ENCODE results near the gene GIPC1. TPM values are rescaled to one million over a fixed set of nuclear protein-coding genes. Genes with fewer than 3 reads are reported as not detected.

The GIPC1 gene
- total and polyA plus RNA-seq, 2 of the 4 experiments (the other 2 are of a cell fraction): 74.2 to 133 TPM

- Histone ChIP-seq H3K23ac (ENCODE audit: low read depth, low read length) (no peak overlapping the region), H3K18ac (ENCODE audit: low read depth, low read length) (no peak overlapping the region), H2BK5ac (ENCODE audit: low read depth, low read length, poor library complexity, severe bottlenecking) (peak overlapping the region; percentile 18), H4K20me1 (ENCODE audit: insufficient read depth, low read length) (peaks cover 23% of the 10 kb centered on the region), H3K9ac (ENCODE audit: low read depth, low read length) (no peak overlapping the region), H2BK15ac (ENCODE audit: low read depth, low read length) (no peak overlapping the region), H3K27ac (ENCODE audit: insufficient read depth, low read length) (no peak overlapping the region), H3K9me3 (ENCODE audit: control insufficient read depth, insufficient read depth, low read length) (no peaks in the 10 kb centered on the region), H3K4me2 (ENCODE audit: low read depth, low read length) (peak overlapping the region; percentile 91), H2BK20ac (ENCODE audit: low read depth, low read length) (no peak overlapping the region), H3K27me3 (ENCODE audit: control insufficient read depth, insufficient read depth, low read length) (no peaks in the 10 kb centered on the region), H4K91ac (ENCODE audit: insufficient read depth, low read depth, low read length) (no peak overlapping the region), H4K8ac (ENCODE audit: low read depth in 2 of 2, low read length in 2 of 2) (peak overlapping the region in 1 of 2 experiments; percentile 40; a peak in 2 of 4 replicates), H4K5ac (ENCODE audit: low read depth, low read length) (peak overlapping the region; percentile 7; the same call in 1 of the 2 replicates), H3K4me1 (ENCODE audit: control insufficient read depth, insufficient read depth, low read length) (peaks cover 17% of the 10 kb centered on the region), H3K56ac (ENCODE audit: extremely low read depth, insufficient read depth, low read length) (no peak overlapping the region), H2AFZ (replicated peaks; ENCODE audit: low read length, poor library complexity) (peak overlapping the region; percentile 68), H2BK120ac (ENCODE audit: low read depth, low read length) (no peak overlapping the region), H3K4me3 (ENCODE audit: insufficient read depth, low read depth, low read length) (no peak overlapping the region), H3K79me1 (ENCODE audit: low read depth in 1 of 2, low read length in 2 of 2) (peaks cover 28 to 63% of the 10 kb centered on the region in 2 experiments), H3K9me1 (ENCODE audit: insufficient read depth, low read length) (peaks cover 18% of the 10 kb centered on the region), H2AK9ac (replicated peaks; ENCODE audit: low read depth, low read length, poor library complexity) (peak overlapping the region; percentile 99), H3K4ac (ENCODE audit: low read depth, low read length) (no peak overlapping the region), H3K14ac (replicated peaks; ENCODE audit: low read depth, low read length) (0 out of 2 replicates have a peak overlapping the region, but pooled peaks have one; percentile 3), H3K36me3 (ENCODE audit: control insufficient read depth, insufficient read depth, low read length) (0 out of 2 replicates have a peak, but pooled peaks cover 6% of the 10 kb centered on the region), H2AK5ac (ENCODE audit: low read depth, low read length) (peak overlapping the region; percentile 81)
- DNase-seq (peak; percentile 72), ATAC-seq (ENCODE audit: low read depth) (peak; percentile 69)
- in situ Hi-C loops (cut with MboI; ENCODE audit: low sequenced_read_pairs): no loop called here
- no TSS peak for BruUV-seq (replicated peaks)
- WGBS, 2 experiments (ENCODE audit: extremely low coverage in 2 of 2, insufficient read length in 1 of 2): 60% methylated on average over 12 of the region's 23 CpGs; no CpG with 5 or more reads in 1 of the 2 experiments
- intact Hi-C loops (cut with micrococcal nuclease): no loop called here
- ChIA-PET CTCF (no interaction called here), POLR2A (ENCODE audit: unreplicated experiment) (no interaction called here)
- dilution Hi-C loops (cut with HindIII; ENCODE audit: low sequenced_read_pairs, unreplicated experiment): no loop called here
- no peak for TF ChIP-seq CEBPB (IDR thresholded peaks at IDR 0.05; ENCODE audit: low read depth, low read length)
- TF ChIP-seq, protein P1, sequence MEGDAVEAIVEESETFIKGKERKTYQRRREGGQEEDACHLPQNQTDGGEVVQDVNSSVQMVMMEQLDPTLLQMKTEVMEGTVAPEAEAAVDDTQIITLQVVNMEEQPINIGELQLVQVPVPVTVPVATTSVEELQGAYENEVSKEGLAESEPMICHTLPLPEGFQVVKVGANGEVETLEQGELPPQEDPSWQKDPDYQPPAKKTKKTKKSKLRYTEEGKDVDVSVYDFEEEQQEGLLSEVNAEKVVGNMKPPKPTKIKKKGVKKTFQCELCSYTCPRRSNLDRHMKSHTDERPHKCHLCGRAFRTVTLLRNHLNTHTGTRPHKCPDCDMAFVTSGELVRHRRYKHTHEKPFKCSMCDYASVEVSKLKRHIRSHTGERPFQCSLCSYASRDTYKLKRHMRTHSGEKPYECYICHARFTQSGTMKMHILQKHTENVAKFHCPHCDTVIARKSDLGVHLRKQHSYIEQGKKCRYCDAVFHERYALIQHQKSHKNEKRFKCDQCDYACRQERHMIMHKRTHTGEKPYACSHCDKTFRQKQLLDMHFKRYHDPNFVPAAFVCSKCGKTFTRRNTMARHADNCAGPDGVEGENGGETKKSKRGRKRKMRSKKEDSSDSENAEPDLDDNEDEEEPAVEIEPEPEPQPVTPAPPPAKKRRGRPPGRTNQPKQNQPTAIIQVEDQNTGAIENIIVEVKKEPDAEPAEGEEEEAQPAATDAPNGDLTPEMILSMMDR (conservative IDR thresholded peaks at IDR 0.05; ENCODE audit: low read depth, low read length): no peak
- no peak for TF ChIP-seq SMC3 (IDR thresholded peaks at IDR 0.05; ENCODE audit: low read depth, low read length)
- TF ChIP-seq CHD1 (IDR thresholded peaks at IDR 0.05; ENCODE audit: low read depth, low read length): no peak
- no peak for TF ChIP-seq RAD21 (IDR thresholded peaks at IDR 0.05; ENCODE audit: low read length)
- TF ChIP-seq, protein P2, sequence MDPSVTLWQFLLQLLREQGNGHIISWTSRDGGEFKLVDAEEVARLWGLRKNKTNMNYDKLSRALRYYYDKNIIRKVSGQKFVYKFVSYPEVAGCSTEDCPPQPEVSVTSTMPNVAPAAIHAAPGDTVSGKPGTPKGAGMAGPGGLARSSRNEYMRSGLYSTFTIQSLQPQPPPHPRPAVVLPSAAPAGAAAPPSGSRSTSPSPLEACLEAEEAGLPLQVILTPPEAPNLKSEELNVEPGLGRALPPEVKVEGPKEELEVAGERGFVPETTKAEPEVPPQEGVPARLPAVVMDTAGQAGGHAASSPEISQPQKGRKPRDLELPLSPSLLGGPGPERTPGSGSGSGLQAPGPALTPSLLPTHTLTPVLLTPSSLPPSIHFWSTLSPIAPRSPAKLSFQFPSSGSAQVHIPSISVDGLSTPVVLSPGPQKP (IDR thresholded peaks at IDR 0.05; ENCODE audit: borderline replicate concordance, low read depth, low read length): no peak
- no peak for TF ChIP-seq FOS (IDR thresholded peaks at IDR 0.05; ENCODE audit: low read depth, low read length)
- peak; percentile 33; the same call in 1 of the 2 replicates for TF ChIP-seq MAZ (IDR thresholded peaks at IDR 0.05; ENCODE audit: borderline replicate concordance, low read depth, low read length)
- no peak for TF ChIP-seq RFX5 (IDR thresholded peaks at IDR 0.05; ENCODE audit: low read depth, low read length)
- TF ChIP-seq BHLHE40 (IDR thresholded peaks at IDR 0.05; ENCODE audit: low read depth, low read length): no peak
- TF ChIP-seq POLR2A (IDR thresholded peaks at IDR 0.05; ENCODE audit: low read depth, low read length): no peak
- no peak for TF ChIP-seq RCOR1 (IDR thresholded peaks at IDR 0.05; ENCODE audit: insufficient replicate concordance, low read length)
- TF ChIP-seq MAFK (IDR thresholded peaks at IDR 0.05; ENCODE audit: low read depth, low read length): no peak
- 0 out of 2 replicates have a peak, but pooled peaks have one; percentile 22 for TF ChIP-seq USF2 (IDR thresholded peaks at IDR 0.05; ENCODE audit: low read depth, low read length)
- TF ChIP-seq NFE2L2 (IDR thresholded peaks at IDR 0.05; ENCODE audit: low read depth, low read length): no peak
Observed at GRCh38 chr19:14434543-14435319, 61.2 kb downstream of the GIPC1 start.
